Hematopoietic multipotent progenitor cell (in vitro differentiated cells): Measurements from ENCODE around the gene BANP. TPM values are rescaled to one million over a fixed set of nuclear protein-coding genes. Genes with fewer than 3 reads are reported as not detected.

Experiments used
- DNase-seq, 3 donors: peaks; one replicate each; pipeline ENCODE4 v3.0.0-alpha.2; 2011 to 2015; ENCODE audit warnings: low read depth in 2 of 3, low spot score in 2 of 3
- total RNA-seq: library from RNA; depleted of rRNA; stranded (reverse); fragments of >200 nt; gene quantifications from one replicate; pipeline ENCODE4 v1.2.3, GENCODE V29; 2012

Gene BANP
- total RNA-seq, 1 donor = 74.1 TPM

DNA sequence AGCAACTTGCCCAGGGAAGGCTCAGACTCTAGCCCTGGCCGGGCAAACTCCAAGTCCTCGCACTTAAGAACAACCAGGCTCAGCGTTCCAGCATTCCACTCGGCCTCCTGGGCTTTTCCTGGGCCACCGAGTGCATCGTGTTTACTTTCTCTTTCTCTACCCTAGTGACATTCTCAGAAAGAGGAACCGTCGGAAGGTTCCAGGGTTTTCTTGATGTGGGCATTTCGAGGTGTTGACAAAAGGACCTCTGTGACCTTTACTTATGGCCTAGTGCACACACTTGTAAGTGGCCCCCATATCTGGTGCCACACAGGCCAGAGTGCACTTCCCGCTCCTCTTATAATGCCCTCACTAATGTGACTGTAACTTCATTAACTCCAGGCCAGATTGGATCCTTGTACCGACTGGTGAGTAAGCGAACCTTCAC lies 3.1 kb upstream of the BANP start:
- peak in 2 of 3 donors; percentile 51 to 80 for DNase-seq

DNA sequence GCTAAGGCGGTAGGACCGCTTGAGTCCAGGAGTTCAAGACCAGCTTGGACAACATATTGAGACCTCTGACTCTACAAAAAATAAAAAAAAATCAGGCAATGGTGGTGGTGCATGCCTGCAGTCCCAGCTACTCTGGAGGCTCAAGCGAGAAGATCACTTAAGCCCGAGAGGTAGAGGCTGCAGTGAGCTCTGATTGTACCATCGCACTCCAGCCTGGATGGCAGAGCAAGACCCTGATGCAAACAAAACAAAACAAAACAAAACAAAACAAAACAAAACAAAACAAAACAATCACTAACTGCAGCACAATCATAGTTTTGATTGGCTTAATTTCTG lies 2.5 kb upstream of the BANP start:
- DNase-seq = no peak

DNA sequence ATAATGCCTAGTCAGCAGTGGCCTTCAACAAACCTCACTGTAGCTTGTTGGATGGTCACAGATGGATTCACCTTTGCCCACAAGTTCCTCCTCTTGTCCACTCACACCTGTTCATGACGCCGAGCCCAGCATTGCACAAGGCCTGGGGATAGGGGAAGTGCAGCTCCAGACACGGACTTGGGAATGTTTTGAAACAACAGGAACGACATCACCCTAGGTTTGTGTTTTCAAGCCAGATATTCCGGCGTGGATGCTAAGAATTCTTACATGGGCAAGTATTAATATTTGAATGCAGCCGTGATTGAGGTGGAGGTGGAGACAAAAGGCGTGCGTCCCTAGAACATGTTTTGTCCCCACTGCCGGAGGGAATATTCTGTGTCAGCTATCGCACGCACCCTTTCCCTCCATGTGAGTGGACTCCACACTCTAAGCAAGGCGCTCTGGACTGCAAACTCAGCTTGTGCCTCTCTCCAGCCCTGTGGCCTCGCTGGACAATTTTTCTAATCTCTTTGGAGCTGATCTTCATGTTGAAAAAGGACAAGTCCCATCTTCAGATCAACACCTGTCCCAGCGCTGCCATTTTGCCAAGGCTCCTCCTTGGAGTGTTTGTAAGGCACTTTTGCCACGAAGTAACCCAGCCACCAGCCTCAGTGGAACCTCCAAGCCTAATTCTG lies 2.0 kb upstream of the BANP start:
- no peak for DNase-seq

DNA sequence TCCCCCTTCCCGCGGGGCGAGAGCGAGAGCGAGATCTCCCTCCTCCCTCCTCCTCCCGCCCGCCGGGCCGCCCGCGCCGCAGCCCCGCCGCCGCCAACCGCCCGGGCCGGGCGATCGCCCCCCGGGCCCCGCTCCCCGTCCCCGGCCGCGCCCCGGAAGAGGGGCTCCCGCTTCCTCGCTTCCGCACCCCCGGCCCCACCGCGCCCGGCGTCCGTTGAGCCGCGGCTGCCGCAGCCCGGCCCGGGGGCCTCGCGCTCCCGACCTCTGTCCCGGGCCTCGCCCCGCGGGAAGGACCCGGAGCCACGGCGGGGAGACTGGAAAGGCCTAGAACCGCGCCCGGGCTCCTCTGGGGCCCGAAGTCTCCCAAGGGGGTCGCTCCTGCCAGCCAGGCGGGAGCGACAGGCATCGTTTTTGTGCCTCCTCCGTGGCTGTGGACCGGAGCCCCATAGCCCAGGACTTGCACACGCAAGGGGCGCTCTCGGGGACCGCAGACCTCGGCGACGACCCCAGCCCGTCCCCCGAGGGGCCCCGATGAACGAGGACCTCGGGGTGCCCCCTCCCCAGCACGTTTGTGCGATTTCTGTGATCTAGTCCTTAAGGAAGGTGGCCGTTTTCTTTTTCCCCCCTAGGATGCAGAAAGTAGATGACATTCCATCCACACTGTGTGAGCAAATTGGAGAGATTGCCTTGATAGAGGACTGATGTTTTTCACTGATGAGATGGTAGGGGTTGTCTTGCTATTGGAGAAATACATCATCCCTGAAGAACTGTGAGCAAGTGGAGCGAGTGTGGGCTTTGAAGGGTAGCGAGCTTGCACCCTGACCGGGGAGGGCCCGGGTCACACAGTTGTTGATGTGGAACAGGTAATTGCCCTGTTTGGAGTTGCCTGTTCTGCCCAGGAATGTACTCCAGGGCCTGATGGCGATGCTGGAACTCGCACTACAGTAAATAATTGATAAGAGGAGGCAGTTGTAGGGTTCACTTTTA lies 611 bp downstream of the BANP start:
- peak in 2 of 3 donors; percentile 39 to 49 for DNase-seq

DNA sequence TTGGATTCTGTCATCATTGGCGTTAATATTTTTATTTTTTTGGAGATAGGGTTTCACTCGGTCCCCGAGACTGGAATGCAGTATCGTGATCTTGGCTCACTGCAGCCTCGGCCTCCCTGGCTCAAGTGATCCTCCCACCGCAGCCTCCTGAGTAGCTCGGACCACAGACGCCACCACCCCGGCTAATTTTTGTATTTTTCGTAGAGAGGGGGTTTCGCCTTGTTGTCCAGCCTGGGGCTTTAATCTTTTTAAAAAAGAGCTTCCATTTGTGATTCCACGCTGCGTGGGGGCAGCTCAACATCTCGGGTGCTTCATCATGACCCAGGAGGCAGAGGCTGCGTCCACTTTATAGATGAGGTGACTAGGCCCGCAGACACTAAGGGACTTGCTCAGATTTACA lies 1.5 kb downstream of the BANP start:
- DNase-seq = no peak

DNA sequence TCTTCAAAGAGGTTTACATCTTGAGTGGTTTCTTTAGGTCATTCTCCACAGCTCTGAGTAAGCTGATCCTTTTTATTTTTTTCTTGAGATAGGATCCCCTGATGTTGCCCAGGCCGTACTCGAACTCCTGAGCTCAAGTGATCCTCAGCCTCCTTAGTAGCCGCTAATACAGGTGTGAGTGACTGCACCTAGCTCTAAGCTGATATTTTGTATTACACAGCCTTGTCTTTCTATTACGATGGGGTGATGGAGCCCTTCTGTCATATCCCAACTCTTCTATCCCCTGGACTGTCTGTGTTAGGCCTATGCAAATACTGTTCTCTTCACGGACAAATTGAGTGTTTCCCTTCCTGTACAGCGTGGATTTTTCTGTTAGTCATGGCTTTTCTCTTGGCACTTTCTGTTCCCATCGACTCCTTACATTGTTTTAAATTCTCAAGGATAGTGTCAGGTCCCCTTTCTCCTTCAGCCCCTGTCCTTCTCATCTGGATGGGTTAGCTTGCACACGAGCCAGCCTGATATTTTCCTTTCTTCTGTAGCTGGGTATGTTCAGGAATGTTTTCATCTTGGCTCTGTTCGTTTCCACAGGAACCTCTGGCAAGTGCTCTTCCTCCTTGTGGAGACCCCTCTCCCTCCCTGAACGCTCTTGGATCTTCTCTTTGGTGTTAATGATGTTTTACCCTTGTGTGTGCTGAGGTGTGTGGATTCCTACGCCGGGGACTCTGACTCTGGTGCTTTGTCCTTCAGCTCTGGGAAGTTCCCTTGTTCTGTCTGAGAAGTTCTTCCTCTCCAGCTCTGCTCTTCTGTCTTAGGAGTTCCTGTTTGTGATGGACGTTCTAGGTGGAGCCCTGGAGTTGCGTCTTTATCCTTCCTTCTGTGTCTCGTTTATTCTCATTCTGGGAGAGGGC lies 2.3 kb downstream of the BANP start:
- no peak for DNase-seq

DNA sequence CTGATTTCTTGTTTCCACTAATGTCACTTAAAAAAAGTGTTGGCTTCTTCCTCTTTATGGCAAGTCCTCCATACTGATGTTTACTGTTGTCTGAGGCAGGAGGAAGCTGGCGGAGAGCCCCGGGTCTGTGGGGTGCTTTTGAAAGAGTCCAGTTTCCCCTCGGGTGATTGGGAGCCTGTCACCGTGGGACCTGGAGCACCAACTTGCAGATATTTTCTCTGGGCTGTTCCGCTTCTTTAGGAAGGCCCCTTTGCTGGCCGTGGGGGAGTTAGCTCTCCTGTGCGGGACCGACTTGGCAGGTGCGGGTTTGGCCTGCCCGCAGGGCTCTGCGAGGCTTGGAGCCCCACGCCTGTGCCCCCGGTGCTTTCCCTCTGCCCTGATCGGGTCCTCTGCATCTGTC lies 3.1 kb downstream of the BANP start:
- peak in 1 of 3 donors; percentile 55 for DNase-seq

DNA sequence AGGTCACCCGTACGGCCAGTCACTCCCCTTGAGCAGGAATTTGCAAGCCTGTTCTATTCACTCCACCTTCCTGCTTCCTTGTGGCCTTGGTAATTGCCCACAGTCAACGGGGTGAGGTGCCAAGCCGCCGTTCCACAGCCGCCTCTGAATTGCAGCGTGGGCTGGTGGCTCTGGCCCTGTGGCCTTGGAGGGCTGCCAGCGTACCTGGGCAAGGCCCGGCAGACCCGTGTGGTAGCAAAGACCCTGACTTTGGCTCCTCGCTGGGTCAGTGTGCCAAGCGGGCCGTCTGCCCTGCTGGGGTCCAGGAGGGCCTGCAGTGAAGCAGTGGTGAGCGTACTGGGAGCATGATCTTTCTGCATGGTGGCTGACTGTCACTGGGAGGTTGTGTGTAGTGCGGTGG lies 3.6 kb downstream of the BANP start:
- no peak for DNase-seq

DNA sequence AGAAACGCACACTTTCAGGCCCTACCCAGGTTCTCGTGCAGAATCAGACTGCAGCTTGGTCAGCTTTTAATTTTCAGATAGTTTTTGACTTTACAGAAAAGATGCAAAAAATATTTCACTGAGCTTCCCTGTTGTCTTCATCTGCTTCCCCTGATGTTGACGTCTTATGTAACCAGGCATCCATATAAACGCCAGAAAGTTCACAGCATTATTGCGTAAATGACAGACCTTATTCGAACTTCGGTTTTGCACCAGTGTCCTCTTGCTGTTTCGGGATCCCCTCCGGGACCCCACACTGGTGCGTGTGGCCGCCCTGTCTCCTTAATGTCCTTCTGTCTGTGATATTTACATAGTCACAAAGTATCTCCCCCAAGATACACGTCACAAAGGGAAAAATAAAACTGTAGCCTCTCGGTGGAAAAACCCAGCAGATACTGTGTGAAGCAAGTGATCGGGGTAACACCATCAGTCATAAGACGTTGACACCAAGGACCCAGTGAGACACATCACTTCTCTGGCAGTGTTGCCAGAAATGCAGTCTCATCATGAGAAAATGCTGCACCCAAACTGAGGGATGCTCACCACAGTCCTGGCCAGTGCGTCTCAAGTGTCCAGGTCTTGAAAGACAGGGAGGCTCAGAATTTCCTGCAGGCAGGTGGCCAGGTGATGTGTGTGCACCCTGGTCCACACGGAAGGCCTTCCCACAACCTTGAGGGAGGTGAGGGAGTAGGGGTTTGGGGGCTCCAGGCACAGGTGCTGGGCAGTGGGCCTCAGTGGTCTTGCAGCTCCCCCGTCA lies 4.3 kb downstream of the BANP start:
- DNase-seq = no peak

DNA sequence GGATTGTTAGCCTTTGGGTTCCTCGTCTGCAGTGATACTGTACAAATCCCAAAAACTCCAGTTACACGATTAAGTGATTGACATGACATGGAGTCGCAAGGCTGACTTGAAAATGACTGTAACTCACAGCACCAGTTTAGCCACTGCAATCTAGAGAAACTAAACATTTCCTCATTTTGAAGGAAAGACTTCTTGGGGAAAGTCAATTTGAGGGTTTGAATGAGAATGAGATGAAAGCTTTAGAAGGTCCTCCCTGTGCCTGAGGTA lies 4.8 kb downstream of the BANP start:
- no peak for DNase-seq

DNA sequence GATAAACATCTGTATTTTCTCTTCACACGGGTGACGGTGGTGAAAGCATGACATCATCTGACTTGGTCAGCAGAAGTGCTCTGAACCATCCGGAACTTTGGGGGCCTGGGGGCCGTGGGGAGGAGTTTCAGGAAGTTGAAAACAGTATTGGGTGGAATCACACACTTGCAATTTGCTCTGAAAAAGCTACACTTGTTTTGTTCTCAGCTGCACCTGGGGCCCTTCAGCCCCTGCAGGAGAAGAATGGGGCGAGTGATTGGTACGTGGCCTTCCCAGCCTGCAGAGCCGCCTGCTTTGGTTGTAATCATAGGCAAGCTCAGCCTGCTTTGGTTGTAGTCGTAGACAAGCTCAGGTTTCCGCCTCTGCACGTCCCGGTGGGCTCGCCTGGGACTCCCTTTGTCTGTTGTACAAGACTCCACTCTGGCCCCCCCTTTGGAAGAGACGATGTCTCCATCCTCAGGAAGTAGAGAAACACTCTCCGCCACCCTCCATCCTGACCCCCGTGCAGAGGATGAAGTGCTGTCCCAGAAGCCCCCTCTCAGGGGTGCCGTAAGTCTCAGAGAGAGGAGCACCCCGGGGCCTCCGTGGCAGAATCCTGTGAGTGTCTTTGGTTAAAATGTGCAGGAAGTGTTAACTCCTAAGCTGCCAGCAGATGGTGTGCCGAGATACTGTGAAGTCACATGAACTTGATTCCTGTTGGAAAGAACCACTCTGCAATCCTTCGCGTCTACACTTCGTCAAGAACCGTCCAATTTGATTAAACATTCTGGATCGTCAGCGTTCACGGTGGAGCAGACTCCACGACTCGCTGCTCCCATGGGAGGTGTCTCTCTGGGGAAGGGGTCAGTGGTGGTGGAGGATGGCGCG lies 5.4 kb downstream of the BANP start:
- DNase-seq = peak; percentile 53 to 95 (median 91)

DNA sequence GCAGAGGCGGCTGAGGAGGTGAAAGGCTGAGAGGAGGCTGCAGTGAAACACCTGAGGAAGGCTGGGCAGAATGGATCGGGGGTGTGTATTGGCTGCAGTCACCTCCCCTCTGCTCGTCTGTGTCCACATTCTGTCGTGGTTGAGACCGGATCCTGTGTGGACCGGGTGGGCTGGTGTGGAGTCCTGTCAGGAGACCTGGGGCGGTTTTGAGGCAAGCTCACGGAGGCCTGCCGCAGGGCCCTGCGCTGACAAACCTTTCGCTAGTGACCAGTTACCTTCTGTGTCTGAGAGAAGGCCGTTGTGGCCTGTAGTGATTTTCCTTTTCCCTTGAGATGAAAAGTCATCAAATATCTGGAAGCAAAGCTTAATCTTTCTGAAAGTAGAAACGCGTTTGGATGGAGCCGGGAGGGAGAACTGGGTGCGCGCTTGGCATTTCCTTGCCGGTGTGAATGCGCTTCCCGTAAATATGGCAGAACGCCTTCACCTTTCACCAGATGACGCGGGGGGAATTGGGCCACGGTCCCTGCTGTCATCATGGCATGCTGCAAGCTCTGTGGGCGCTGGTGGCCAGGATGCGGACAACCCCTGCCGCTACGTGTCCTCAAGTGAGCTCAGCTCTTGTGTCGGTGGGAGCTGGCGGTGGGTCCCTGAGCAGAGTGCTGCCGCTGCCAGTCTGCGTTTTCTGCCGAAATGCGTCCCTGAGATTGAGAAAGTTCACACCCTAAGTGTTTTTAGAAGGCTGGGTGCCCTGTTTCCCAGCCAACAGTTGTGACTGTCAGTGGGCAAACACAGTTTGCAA lies 6.3 kb downstream of the BANP start:
- DNase-seq = no peak

DNA sequence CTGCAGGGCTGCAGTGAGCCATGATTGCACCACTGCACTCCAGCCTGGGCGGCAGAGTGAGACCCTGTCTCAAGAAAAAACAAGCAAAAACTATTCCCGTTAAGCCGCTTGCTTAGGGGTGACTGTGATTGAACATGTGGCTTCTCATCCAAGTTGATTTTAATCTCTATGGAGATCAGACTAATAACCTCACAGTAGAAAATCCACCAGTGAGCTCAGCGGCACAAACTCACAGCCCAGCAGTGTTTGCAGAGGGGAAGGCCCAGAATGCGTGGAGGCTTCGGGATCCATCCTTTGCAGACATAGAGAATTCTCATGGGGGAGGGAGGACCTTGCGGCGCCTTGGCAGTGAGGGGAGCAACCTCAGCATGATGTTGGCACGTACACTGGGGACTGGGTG lies 7.4 kb downstream of the BANP start:
- no peak for DNase-seq

DNA sequence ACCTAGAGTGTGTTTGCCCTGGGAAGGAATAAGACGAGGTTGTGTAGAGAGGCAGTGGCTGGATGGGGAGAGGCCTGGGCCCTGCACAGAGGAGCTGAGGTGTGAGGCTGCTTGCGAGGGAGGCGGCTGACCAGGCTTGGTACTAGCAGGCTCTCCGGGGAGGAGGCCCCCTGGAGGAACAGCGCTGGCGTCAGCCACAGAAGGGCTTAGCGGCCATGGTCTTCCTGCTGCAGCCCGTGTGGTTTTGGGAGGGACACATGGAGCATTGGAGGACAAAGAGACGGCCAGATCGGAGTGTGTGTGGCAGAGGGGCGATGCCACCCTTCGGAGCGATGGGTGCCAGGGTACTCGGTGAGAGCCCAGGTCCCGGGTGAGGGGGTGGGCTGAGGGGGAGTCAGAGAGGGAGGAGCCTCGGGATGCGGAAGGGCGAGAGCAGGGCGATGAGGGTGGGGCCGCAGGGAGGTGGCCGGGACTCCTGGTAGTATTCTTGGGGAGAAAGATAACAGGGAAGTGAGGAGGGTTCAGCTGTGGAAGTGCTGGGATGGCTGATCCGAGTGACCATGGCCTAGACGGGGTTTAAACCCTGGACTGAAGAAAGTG lies 8.3 kb downstream of the BANP start:
- peak in 1 of 3 donors; percentile 60 for DNase-seq

DNA sequence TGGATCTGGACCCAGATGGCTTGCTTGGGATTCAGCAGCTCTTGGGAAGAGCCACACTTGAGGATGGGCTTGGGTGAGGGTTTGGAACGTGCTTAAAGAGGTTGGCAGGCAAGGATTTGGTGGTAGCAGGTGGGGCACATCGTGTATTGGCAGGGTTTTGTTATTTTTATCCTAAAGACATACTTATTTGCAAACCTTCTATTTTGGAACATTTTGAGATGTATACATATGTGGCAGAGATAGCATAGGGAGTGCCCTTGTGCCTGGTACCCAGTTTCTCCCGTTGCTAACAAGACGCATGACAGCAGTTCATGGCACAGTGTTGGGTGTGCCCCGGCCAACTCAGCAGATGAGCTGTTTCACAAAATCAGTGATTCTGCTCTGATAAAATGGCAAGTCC lies 9.1 kb downstream of the BANP start:
- no peak for DNase-seq

DNA sequence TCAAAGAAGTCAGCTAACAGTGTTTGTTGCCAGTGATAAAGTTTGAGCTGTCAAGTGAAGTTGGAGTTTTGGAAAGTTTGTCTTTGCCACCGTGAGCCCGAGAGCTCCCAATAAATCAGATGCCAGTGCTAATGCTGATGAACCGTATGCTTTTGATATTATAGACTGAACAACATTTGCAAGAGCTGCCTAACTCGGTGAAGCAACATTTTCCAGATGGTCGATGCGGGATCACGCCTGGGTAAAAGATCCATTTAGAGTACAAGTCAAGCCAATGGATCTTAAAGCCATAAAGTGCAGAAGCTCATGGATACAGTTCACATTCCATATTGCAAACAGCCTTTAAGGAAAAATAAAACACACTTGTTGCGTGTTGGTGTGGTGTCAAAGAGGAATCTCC lies 9.6 kb downstream of the BANP start:
- DNase-seq = no peak

DNA sequence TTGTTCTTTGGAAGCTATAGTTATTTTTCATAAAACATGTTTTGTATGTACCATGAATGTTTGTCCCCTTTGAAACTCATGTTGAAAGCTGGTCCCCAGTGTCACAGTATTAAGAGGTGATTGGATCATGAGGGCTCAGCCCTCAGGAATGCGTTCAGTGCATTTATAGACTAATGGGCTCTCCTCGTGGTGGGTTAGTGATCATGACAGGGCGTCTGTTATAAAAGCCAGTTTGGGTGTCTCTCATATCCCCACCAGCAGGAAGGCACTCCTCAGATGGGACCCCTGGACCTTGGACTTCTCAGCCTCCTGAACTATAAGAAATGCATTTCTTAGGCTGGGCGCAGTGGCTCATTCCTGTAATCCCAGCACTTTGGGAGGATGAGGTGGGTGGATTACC lies 10.4 kb downstream of the BANP start:
- DNase-seq = no peak

DNA sequence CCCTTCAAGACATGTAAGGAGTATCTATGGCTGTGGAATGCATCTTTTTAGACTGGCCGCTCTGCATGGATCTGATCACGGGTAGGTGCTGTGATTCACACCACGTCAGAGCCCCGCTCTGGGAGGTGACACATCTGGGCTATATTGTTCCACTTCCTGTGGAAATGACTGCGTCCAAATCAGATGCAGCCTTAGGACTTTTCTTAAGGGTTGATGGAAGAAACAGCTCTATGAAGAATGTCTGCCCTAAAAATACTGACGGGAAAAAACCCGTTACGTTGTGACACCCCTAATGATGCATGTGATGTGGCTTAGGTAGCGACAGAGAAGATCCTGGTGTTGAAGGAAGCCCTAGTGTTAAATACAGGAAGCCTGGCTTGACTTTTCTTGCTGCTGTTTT lies 12.2 kb downstream of the BANP start:
- peak in 2 of 3 donors; percentile 78 to 86 for DNase-seq
